A549 (cell line): ENCODE results near the gene KLHL6. TPM values are rescaled to one million over a fixed set of nuclear protein-coding genes. Genes with fewer than 3 reads are reported as not detected.
"Not testable (repeated sequence)": the region's sequence is repeated elsewhere in the genome, so short reads cannot be mapped to it uniquely, and the experiment has no call there.

Source experiments
- ATAC-seq, 2 experiments: fragments of 200-7000 bp in 1 of 2; fragments of >200 bp in 1 of 2; cut with Nextera tagmentation in 1 of 2; cut with Tn5 transposase in 1 of 2; 3 replicates each; pipeline versions ENCODE4 v1.8.0 to v1.9.1; 2018 to 2020; ENCODE audit warnings: mild to moderate bottlenecking in 1 of 2, moderate library complexity in 1 of 2
- CTCF ChIA-PET: fragments of 300-600 bp; sonication (Branson Sonifier 250); formaldehyde crosslinking; extraction: SDS; loops from one replicate; lab custom pipeline; 2021; ENCODE audit warnings: antibody characterized with exemption, inconsistent platforms; lab: Yijun Ruan, JAX
- POLR2A ChIA-PET: fragments of 350-600 bp; formaldehyde crosslinking; extraction: SDS; loops from one replicate; lab custom pipeline; 2021; ENCODE audit warnings: antibody characterized with exemption, inconsistent platforms; lab: Yijun Ruan, JAX
- DNase-seq, 2 experiments: peaks; one replicate each; pipeline versions ENCODE4 v3.0.0 to v3.0.0-alpha.2; 2011 to 2016; ENCODE audit warnings: low read depth in 1 of 2, low spot score in 1 of 2
- FAIRE-seq: peaks from 2 replicates; lab custom pipeline; 2011; peaks lifted over from hg19 to GRCh38; lab: Jason Lieb, UNC
- H3K27ac ChIP-seq, 2 experiments: fragments of >200 bp; sonication (Bioruptor Twin); formaldehyde crosslinking; 3 replicates each; pipeline ENCODE4 v1.5.1; 2016 to 2017
- H3K4me1 ChIP-seq: fragments of >200 bp; sonication (Bioruptor Twin); formaldehyde crosslinking; 3 replicates; pipeline ENCODE4 v1.6.1; 2016
- H3K4me2 ChIP-seq: fragments of >200 bp; sonication (Bioruptor Twin); formaldehyde crosslinking; 3 replicates; pipeline ENCODE4 v1.6.1; 2016
- H3K4me3 ChIP-seq: fragments of >200 bp; sonication (Bioruptor Twin); formaldehyde crosslinking; 3 replicates; pipeline ENCODE4 v1.5.1; 2016
- H3K9me3 ChIP-seq: fragments of >200 bp; sonication (Bioruptor Twin); formaldehyde crosslinking; 3 replicates; pipeline ENCODE4 v1.6.1; 2016
- BHLHE40 ChIP-seq: IDR thresholded peaks from 2 replicates; pipeline ENCODE4 v1.6.1; 2012; ENCODE audit warnings: low read depth, low read length, inconsistent platforms
- GATA3 ChIP-seq: IDR thresholded peaks from 2 replicates; pipeline ENCODE4 v1.6.1; 2012; ENCODE audit warnings: borderline replicate concordance
- HOXA7 ChIP-seq: fragments of 250-450 bp; sonication (Bioruptor Pico); IDR thresholded peaks from 2 replicates; pipeline ENCODE4 v1.5.0; 2020; ENCODE audit warnings: mild to moderate bottlenecking, moderate library complexity
- HOXB13 ChIP-seq: fragments of 250-450 bp; sonication (Bioruptor Pico); IDR thresholded peaks from 2 replicates; pipeline ENCODE4 v1.5.0; 2020; ENCODE audit warnings: low read depth, mild to moderate bottlenecking, moderate library complexity
- MAFK ChIP-seq: fragments of 450-650 bp; IDR thresholded peaks from 2 replicates; pipeline ENCODE4 v1.6.1; 2014; ENCODE audit not compliant: partially characterized antibody
- MAZ ChIP-seq: fragments of 150-350 bp; IDR thresholded peaks from 2 replicates; pipeline ENCODE4 v1.6.1; 2014; ENCODE audit warnings: antibody characterized with exemption, low read depth, low read length, borderline replicate concordance
- NPAS2 ChIP-seq: fragments of 250-450 bp; sonication (Bioruptor Pico); IDR thresholded peaks from 2 replicates; pipeline ENCODE4 v1.8.0; 2022; ENCODE audit warnings: mild to moderate bottlenecking, moderate library complexity, borderline replicate concordance
- PBX3 ChIP-seq: IDR thresholded peaks from 2 replicates; pipeline ENCODE4 v1.6.1; 2012
- SMC3 ChIP-seq: fragments of >200 bp; sonication (Bioruptor Twin); formaldehyde crosslinking; IDR thresholded peaks from 3 replicates; pipeline ENCODE4 v1.6.1; 2018; ENCODE audit warnings: inconsistent platforms
- TFCP2L1 ChIP-seq: fragments of 250-450 bp; sonication (Bioruptor Pico); IDR thresholded peaks from 2 replicates; pipeline ENCODE4 v1.5.0; 2021; ENCODE audit warnings: mild to moderate bottlenecking
- TP53 ChIP-seq: fragments of 250-450 bp; sonication (Bioruptor Pico); IDR thresholded peaks from 2 replicates; pipeline ENCODE4 v1.5.0; 2021; ENCODE audit warnings: mild to moderate bottlenecking, moderate library complexity
- ZSCAN20 ChIP-seq: fragments of 250-450 bp; sonication (Bioruptor Pico); IDR thresholded peaks from 2 replicates; pipeline ENCODE4 v1.8.0; 2022; ENCODE audit warnings: mild to moderate bottlenecking, moderate library complexity
- WGBS: methylation state at CpG from one replicate; pipeline ENCODE4 v1.1.6; 2017; ENCODE audit errors: missing lambda C conversion rate; 5-methylcytosine and 5-hydroxymethylcytosine counted together
- polyA plus RNA-seq, 4 experiments: library from polyadenylated mRNA; depleted of rRNA in 3 of 4; stranded (reverse); fragments of >200 nt; fragmentation: RNase III in 1 of 4; extraction: RNeasy Plus Mini Kit Qiagen cat#74134 plus additional on column Dnase treatment in 1 of 4; gene quantifications; 2 replicates in 3 of 4; 3 replicates in 1 of 4; pipeline ENCODE4 v1.2.3, GENCODE V29; 2011 to 2017
- TF ChIP-seq, protein P1 (sequence below): fragments of 250-450 bp; sonication (Bioruptor Pico); IDR thresholded peaks from 2 replicates; pipeline ENCODE4 v1.5.0; 2021; ENCODE audit warnings: mild to moderate bottlenecking, moderate library complexity, borderline replicate concordance
- TF ChIP-seq, protein P2 (sequence below): fragments of 450-650 bp; IDR thresholded peaks from 2 replicates; pipeline ENCODE4 v1.6.1; 2014; ENCODE audit warnings: antibody characterized with exemption
- TF ChIP-seq, protein P3 (sequence below): fragments of >200 bp; sonication (Bioruptor Twin); formaldehyde crosslinking; IDR thresholded peaks from 3 replicates; pipeline ENCODE4 v1.6.1; 2016

The KLHL6 gene
- polyA plus RNA-seq, 2 of the 4 experiments (the other 2 are of a cell fraction), result not detected

- CTCF ChIA-PET, result interaction anchor here (1.0 kb wide), 1 partner anchor 9 kb away, joined by 4 read pairs; no protein-coding TSS in a partner anchor
- no peak for TF ChIP-seq HOXB13 (CRISPR knock-in tag)
- no peak for TF ChIP-seq GATA3
- POLR2A ChIA-PET, result no interaction called here
- ATAC-seq, result no peak
- FAIRE-seq, result no peak
- H3K4me1 ChIP-seq, result no peaks in the 10 kb centered on the region
- H3K9me3 ChIP-seq, result no peaks in the 10 kb centered on the region; the same call in 2 of the 3 replicates
- DNase-seq, result no peak
- no peak overlapping the region for H3K4me2 ChIP-seq
- no peak overlapping the region for H3K4me3 ChIP-seq
- WGBS, result 48% methylated on average over 5 of the region's 6 CpGs
- no peak overlapping the region for H3K27ac ChIP-seq
Observed at GRCh38 chr3:183576487-183577107, 21.1 kb upstream of the KLHL6 start.

- no peak for TF ChIP-seq PBX3
- no peak for TF ChIP-seq HOXB13 (CRISPR knock-in tag)
- TF ChIP-seq TFCP2L1, result no peak
- no peak for TF ChIP-seq BHLHE40
- TF ChIP-seq MAFK, result no peak
- ChIA-PET POLR2A (no interaction called here), CTCF (no interaction called here)
- Histone ChIP-seq H3K4me2 (no peak overlapping the region), H3K4me3 (no peak overlapping the region), H3K9me3 (no peaks in the 10 kb centered on the region), H3K4me1 (no peaks in the 10 kb centered on the region), H3K27ac (no peak overlapping the region)
- ATAC-seq (no peak), DNase-seq (no peak), FAIRE-seq (no peak)
- 71% methylated on average over 3 of the region's 3 CpGs for WGBS
Observed at GRCh38 chr3:183572935-183573334, 17.4 kb upstream of the KLHL6 start.

DNA sequence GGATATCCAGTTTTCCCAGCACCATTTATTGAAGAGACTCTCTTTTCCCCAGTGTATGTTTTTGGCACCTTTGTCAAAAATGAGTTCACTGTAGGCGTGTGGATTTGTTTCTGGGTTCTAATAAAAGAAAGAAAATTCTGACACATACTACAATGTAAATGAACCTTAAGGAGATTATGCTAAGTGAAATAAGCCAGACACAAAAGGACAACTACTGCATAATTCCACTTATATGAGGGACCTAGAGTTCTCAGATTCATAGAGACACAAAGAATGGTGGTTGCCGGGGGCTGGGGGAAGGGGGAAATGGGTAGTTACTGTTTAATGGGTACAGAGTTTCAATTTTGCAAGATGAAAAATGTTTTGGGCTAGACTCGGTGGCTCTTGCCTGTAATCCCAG, 14.7 kb upstream of the KLHL6 start:
- WGBS, result 78% methylated on average over 3 of the region's 3 CpGs
- H3K4me2 ChIP-seq, FAIRE-seq, H3K4me3 ChIP-seq, DNase-seq, H3K9me3 ChIP-seq, H3K27ac ChIP-seq, POLR2A ChIA-PET, H3K4me1 ChIP-seq, ATAC-seq: not testable (repeated sequence)
- CTCF ChIA-PET, result interaction anchor here (1.3 kb wide), 1 partner anchor 90 kb away, joined by 3 read pairs; no protein-coding TSS in a partner anchor

DNA sequence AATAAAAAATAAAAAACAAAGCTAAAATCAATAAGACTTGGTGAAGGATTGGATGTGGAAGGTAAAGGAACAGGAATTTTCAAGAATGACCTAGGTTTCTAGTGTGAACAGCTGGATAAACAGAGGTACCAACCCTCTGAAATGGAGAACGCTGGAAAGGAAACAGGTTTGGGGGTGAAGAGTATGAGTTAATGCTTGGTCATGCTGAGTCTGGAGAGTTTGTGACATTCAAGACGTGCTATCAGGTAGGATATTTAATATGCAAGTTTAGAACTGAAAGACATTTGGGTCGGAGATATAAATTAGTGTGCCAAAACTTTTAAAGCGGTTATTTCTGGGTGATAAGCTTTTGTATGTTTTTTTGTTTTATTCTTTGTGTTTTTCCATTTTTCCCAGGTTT, 11.4 kb upstream of the KLHL6 start:
- Histone ChIP-seq H3K4me3 (no peak overlapping the region), H3K27ac (no peak overlapping the region), H3K9me3 (no peaks in the 10 kb centered on the region), H3K4me2 (no peak overlapping the region), H3K4me1 (no peaks in the 10 kb centered on the region)
- FAIRE-seq, result no peak
- CTCF ChIA-PET, result interaction anchor here (1.0 kb wide), 1 partner anchor 9 kb away, joined by 4 read pairs; no protein-coding TSS in a partner anchor
- TF ChIP-seq HOXA7 (CRISPR knock-in tag) (no peak), SMC3 (no peak), HOXB13 (CRISPR knock-in tag) (no peak), NPAS2 (CRISPR knock-in tag) (no peak)
- TF ChIP-seq, protein P1, sequence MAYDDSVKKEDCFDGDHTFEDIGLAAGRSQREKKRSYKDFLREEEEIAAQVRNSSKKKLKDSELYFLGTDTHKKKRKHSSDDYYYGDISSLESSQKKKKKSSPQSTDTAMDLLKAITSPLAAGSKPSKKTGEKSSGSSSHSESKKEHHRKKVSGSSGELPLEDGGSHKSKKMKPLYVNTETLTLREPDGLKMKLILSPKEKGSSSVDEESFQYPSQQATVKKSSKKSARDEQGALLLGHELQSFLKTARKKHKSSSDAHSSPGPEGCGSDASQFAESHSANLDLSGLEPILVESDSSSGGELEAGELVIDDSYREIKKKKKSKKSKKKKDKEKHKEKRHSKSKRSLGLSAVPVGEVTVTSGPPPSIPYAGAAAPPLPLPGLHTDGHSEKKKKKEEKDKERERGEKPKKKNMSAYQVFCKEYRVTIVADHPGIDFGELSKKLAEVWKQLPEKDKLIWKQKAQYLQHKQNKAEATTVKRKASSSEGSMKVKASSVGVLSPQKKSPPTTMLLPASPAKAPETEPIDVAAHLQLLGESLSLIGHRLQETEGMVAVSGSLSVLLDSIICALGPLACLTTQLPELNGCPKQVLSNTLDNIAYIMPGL (CRISPR knock-in tag), result no peak
- TF ChIP-seq, protein P2, sequence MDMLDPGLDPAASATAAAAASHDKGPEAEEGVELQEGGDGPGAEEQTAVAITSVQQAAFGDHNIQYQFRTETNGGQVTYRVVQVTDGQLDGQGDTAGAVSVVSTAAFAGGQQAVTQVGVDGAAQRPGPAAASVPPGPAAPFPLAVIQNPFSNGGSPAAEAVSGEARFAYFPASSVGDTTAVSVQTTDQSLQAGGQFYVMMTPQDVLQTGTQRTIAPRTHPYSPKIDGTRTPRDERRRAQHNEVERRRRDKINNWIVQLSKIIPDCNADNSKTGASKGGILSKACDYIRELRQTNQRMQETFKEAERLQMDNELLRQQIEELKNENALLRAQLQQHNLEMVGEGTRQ, result no peak
- POLR2A ChIA-PET, result no interaction called here
- ATAC-seq, result no peak
- DNase-seq, result no peak
- WGBS, result 56% methylated on average over 4 of the region's 4 CpGs

- ChIA-PET CTCF (no interaction called here), POLR2A (no interaction called here)
- FAIRE-seq, result no peak
Observed at GRCh38 chr3:183564046-183564445, 8.5 kb upstream of the KLHL6 start.

More at GRCh38 chr3:183564046-183564445, 8.5 kb upstream of the KLHL6 start:
- Histone ChIP-seq H3K27ac (no peak overlapping the region), H3K4me1 (no peaks in the 10 kb centered on the region), H3K4me2 (no peak overlapping the region), H3K9me3 (no peaks in the 10 kb centered on the region)
- DNase-seq (no peak), ATAC-seq (no peak)
- TF ChIP-seq MAZ, result no peak
- TF ChIP-seq, protein P3, sequence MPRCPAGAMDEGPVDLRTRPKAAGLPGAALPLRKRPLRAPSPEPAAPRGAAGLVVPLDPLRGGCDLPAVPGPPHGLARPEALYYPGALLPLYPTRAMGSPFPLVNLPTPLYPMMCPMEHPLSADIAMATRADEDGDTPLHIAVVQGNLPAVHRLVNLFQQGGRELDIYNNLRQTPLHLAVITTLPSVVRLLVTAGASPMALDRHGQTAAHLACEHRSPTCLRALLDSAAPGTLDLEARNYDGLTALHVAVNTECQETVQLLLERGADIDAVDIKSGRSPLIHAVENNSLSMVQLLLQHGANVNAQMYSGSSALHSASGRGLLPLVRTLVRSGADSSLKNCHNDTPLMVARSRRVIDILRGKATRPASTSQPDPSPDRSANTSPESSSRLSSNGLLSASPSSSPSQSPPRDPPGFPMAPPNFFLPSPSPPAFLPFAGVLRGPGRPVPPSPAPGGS, result no peak
- no peak for TF ChIP-seq TP53 (CRISPR knock-in tag)
- no peak for TF ChIP-seq ZSCAN20 (CRISPR knock-in tag)
- TF ChIP-seq, all 56 proteins: peak for 0
- H3K4me3 ChIP-seq, result no peak overlapping the region
- WGBS, result 87% methylated on average over 5 of the region's 5 CpGs
